Kidney capillary endothelial cell (primary cell): ENCODE measurements around the gene LCMT1.
"Not testable (repeated sequence)": the region's sequence is repeated elsewhere in the genome, so short reads cannot be mapped to it uniquely, and the experiment has no call there.

ENCODE experiments used
- DNase-seq: peaks from one replicate; pipeline ENCODE4 v3.0.0-alpha.2; 2018; ENCODE audit warnings: low spot score

The LCMT1 gene

GRCh38 chr16:25095636-25096035, 15.9 kb upstream of the LCMT1 start:
- DNase-seq = no peak

DNA sequence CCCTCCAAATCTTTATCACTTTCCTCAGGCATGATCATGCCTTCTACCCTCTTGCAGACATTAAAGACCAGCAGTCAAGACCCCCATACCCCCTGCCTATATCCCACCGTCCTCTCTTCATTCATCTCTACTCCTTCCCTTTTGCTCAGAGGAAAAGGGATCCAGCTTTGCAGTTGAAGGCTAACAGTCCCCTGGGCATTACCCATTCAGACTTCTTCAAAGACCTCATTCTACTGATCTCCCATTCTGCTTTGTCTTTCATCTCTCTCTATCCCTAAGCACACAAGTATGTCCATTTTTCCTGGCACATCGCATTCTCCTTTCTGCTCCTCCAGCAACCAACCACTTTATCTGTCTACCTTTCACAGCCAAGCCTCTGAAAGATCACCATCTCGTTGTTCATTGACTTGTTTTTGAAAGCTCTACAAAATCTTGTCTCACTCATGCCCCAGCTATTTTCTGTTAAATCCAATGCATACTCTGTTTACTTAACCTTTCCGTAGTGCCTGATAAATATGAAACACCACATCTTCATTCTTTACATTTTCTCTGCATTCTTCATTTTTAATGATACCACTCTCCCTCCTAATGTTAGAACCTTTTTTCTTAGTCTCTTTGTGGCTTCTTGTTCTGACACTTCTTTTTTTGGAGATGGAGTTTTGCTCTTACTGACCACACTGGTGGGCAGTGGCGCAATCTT, 14.1 kb upstream of the LCMT1 start:
- DNase-seq = no peak

DNA sequence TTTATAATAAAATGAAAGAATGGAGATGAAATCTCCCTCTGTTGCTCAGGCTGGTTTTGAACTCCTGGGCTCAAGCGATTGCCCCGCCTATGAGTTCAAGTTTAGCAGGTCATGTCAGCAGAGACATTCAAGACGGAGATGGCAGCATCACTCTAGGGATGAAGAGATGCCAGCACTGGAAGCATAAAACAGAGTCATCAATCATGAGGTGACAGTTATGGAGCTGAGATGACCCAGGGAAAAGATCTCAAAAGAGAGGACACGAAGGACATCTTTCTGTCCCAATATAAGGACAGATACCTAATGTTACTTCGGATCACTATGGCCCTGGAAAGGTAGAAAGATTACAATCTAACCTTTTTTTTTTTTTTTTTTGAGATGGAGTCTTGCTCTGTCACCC, 11.0 kb upstream of the LCMT1 start:
- no peak for DNase-seq

- DNase-seq = peak; percentile 85
Observed at GRCh38 chr16:25106567-25107465, 4.7 kb upstream of the LCMT1 start.

DNA sequence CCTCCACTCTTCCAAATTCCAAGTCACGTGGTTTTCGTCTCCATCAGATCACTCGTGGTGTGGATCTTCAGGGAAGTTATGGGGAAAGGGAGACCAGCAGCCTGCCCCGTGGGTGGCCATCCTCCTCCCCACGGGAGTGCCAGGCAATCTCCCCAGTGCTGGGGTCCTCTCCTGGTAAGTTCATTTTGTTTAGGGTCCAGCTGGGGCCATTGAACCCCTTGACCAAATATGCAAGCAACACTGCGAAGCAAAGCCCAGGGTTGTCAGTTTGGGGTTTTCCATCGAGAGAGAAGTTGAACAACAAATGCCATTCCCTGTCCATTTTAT, 4.1 kb upstream of the LCMT1 start:
- no peak for DNase-seq

DNA sequence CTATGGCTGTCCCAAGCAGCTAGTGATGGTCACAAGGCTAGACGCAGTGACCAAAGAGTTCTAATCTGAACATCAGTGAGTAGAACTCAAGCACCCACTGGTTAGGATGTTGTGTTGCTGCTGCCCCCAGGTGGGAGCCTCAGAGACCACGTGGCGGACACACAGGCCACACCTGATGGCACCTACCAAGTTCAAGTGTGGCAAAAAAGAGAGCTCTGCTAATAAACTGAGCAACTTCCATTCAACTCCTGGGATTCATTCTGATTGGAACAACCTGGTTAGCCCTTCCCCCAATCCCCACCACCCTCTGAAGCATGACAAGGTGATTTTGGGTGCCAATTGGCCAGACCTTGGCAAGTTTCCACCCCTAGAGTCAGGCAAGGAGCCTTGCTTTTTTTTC, 3.5 kb upstream of the LCMT1 start:
- no peak for DNase-seq

GRCh38 chr16:25109643-25110042, 1.9 kb upstream of the LCMT1 start:
- DNase-seq = peak; percentile 96

GRCh38 chr16:25110387-25110947, 1.1 kb upstream of the LCMT1 start:
- DNase-seq = peak; percentile 19

GRCh38 chr16:25114121-25114520, 2.6 kb downstream of the LCMT1 start:
- no peak for DNase-seq

DNA sequence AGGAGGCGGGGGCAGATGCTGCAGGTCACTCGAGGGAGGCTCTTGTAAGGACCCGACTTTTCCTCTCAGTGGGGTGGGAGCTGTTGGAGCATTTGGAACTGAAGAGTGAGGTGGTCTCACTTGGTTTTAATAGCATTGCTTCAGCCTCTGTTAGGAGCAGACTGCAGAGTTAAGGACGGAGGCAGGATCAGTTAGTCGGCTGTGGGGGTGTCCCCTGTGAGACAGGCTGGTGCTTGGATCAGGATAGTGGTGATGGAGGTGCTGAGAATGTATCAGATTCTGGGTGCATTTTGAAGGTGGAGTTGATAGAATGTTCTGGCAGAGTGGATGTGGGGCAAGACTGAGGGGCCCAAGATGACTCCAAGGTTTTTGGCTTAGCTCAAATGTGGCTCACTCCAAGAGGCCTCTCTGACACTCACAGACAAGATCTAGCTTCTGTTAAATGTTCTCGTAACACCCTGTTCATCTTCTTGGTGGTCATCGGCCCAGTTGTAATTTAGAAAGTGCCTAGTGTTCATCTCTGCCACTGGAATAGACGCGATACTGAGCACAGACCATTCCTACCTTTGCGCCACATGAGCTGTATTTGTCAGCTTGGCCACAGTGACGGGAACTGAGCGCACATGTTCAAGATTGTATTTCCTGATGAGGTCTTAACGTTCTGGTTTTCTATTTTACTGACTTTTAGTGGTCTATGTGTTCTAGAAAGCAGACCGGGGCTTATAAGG, 7.5 kb downstream of the LCMT1 start:
- no peak for DNase-seq

- no peak for DNase-seq
Observed at GRCh38 chr16:25121824-25122600, 10.5 kb downstream of the LCMT1 start.

- no peak for DNase-seq
Observed at GRCh38 chr16:25124503-25124902, 13.0 kb downstream of the LCMT1 start.

- DNase-seq = not testable (repeated sequence)
Observed at GRCh38 chr16:25126086-25126666, 14.6 kb downstream of the LCMT1 start.

DNA sequence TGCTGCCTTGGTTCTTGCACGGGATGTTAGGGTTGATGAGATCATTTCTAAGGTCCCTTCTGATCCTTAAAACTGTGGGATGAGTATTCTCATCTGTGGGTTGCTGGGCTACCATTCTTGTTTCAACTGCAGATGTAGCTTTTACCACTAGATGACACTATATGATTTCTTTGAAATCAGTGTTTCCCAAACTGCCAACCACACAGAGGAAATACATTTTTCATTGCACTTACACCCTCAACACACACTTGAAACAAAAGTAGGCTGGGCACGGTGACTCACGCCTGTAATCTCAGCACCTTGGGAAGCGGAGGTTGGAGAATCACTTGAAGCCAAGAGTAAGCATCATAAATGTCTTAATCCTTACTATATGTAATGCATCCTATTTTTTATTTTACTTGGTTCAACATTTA, 15.3 kb downstream of the LCMT1 start:
- DNase-seq = peak; percentile 71

GRCh38 chr16:25132751-25133150, 21.2 kb downstream of the LCMT1 start:
- not testable (repeated sequence) for DNase-seq

GRCh38 chr16:25134166-25134700, 22.7 kb downstream of the LCMT1 start:
- no peak for DNase-seq

DNA sequence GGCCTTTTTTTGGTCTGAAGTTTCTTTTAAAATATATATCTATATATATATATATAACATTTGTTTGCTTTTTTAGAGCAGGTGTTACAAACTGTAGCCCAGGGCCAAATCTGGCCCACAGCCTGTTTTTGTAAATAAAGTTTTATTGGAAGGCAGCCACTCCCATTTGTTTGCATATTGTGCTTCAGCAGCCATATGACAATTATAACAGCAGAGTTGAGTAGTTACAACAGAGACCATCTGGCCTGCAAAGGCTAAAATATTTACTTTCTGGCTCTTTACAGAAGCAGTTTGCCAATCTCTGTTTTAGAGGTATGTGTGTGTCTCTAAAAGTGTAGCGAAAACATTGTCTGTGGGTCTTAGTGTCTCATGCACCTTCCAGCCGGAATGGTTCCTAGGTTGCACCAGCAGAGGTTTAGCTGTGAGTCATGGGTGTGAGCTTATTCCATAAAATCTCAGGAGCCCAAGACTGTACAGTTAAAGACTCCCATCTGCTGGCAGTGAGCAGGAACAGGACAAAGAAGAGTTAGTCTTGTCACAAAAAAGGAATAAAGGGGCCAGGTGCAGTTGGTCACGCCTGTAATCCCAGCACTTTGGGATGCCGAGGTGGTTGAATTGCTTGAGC, 23.8 kb downstream of the LCMT1 start:
- DNase-seq = no peak

- no peak for DNase-seq
Observed at GRCh38 chr16:25138130-25138529, 26.6 kb downstream of the LCMT1 start.

DNA sequence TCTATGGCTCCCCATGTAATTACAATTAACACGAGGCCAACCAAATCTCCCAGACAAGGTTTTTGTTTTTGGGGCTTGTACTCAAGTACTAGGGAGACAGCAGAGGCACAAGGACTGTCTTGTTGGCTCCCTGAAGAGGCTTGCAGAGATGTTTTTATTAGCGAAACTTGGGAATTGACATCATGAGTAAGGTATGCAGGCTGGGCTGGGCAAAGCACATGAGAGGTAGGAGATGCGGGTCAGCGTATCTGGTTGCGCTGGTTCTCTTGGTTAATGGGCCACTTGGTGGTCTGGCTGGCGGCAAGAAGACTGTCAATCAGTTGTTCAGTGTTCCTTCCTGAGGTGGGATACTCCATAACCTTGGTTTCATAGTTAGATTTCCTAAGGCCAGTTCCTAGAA, 28.9 kb downstream of the LCMT1 start:
- no peak for DNase-seq

GRCh38 chr16:25141648-25142047, 30.1 kb downstream of the LCMT1 start:
- DNase-seq = no peak

GRCh38 chr16:25143928-25144327, 32.4 kb downstream of the LCMT1 start:
- peak; percentile 7 for DNase-seq
